ENCODE results near the gene TCOF1.

Gene TCOF1

GRCh38 chr5:150440948-150441812, 83.7 kb downstream of the TCOF1 start:
- DNase-seq (ENCODE audit: extremely low spot score) = no peak
- TF ChIP-seq, protein P1, sequence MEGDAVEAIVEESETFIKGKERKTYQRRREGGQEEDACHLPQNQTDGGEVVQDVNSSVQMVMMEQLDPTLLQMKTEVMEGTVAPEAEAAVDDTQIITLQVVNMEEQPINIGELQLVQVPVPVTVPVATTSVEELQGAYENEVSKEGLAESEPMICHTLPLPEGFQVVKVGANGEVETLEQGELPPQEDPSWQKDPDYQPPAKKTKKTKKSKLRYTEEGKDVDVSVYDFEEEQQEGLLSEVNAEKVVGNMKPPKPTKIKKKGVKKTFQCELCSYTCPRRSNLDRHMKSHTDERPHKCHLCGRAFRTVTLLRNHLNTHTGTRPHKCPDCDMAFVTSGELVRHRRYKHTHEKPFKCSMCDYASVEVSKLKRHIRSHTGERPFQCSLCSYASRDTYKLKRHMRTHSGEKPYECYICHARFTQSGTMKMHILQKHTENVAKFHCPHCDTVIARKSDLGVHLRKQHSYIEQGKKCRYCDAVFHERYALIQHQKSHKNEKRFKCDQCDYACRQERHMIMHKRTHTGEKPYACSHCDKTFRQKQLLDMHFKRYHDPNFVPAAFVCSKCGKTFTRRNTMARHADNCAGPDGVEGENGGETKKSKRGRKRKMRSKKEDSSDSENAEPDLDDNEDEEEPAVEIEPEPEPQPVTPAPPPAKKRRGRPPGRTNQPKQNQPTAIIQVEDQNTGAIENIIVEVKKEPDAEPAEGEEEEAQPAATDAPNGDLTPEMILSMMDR (IDR thresholded peaks at IDR 0.05; ENCODE audit: control extremely low read depth, extremely low read depth, low read depth, missing control alignments) = no peak
- ChIA-PET CTCF (interaction anchor here (1.6 to 16.0 kb wide), 3 partner anchors 9 to 40 kb away, joined by 6 to 222 read pairs (median 26); partner anchors contain the start of gene RPS14), POLR2A (interaction anchor here (0.9 kb wide), 1 partner anchor 30 kb away, joined by 3 read pairs; no protein-coding TSS in a partner anchor)

GRCh38 chr5:150441813-150442698, 84.6 kb downstream of the TCOF1 start:
- TF ChIP-seq, protein P1 (IDR thresholded peaks at IDR 0.05; ENCODE audit: control extremely low read depth, extremely low read depth, low read depth, missing control alignments) = no peak

DNA sequence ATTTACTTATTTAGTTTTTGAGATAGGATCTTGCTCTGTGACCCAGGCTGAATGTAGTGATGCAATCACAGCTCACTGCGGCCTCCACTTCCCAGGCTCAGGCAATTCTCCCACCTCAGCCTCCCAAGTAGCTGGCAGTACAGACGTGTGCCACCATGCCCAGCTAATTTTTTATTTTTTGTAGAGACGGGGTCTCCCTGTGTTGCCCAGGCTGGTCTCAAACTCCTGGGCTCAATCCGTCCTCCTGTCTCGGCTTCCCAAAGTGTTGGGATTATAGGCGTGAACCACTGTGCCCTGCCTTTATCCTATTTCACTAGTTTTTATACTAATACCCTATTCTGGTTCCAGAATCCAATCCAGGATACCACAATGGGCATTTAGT, 85.2 kb downstream of the TCOF1 start:
- POLR2A ChIA-PET = interaction anchor here (0.6 to 1.4 kb wide), 2 partner anchors 30 to 33 kb away, joined by 3 read pairs; partner anchors contain the start of gene CD74
- DNase-seq (ENCODE audit: extremely low spot score) = no peak
- TF ChIP-seq, protein P1 (IDR thresholded peaks at IDR 0.05; ENCODE audit: control extremely low read depth, extremely low read depth, low read depth, missing control alignments) = no peak
- CTCF ChIA-PET = interaction anchor here (1.6 to 16.0 kb wide), 2 partner anchors 16 to 42 kb away, joined by 6 to 222 read pairs; no protein-coding TSS in a partner anchor

More at GRCh38 chr5:150441813-150442698, 84.6 kb downstream of the TCOF1 start:
- ChIA-PET CTCF (interaction anchor here (1.6 to 16.0 kb wide), 3 partner anchors 8 to 41 kb away, joined by 6 to 222 read pairs (median 26); partner anchors contain the start of gene RPS14), POLR2A (interaction anchor here (0.6 to 1.4 kb wide), 2 partner anchors 29 to 33 kb away, joined by 3 read pairs; partner anchors contain the start of gene CD74)
- no peak for DNase-seq (ENCODE audit: extremely low spot score)

DNA sequence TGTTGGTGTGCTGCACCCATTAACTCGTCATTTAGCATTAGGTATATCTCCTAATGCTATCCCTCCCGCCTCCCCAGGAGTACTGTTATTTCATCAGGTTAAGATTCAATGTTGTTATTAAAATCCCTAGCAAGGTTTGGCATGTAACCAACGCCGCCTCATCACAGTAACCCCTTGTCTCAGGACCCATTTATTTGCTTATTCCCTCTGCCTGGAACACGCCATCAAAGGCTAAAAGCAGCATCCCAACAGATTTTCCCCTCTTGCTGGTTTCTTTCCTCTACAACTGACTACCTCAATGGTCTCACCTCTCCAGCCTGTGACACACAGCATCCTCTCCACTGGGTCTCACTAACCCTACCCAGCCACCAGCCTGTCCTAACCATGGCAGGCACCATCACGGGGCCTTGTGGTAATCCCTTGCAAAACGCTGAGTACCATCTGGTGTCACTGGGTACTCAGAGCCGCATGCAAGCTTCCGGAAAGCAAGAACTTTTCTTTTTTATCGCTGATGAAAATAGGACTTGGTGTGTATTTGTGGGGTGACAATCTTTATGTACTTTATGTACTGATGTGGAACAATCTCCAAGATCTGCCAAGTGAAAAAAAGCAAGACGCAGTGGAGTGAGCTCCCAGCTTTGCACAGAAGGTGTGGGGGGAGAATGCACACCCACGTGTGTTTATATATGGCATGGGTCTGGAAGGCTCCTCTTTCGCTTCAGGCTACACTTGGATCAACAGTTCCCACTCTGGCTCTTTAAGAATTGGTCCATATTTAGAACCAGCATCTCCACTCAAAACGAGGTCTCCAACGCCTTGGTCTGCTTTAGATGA, 86.0 kb downstream of the TCOF1 start:
- ChIA-PET POLR2A (interaction anchor here (1.4 kb wide), 1 partner anchor 31 kb away, joined by 3 read pairs; the partner anchor contains the start of gene CD74), CTCF (interaction anchor here (1.0 to 16.0 kb wide), 4 partner anchors 7 to 44 kb away, joined by 4 to 222 read pairs (median 6); no protein-coding TSS in a partner anchor)
- TF ChIP-seq, protein P1 (IDR thresholded peaks at IDR 0.05; ENCODE audit: control extremely low read depth, extremely low read depth, low read depth, missing control alignments) = no peak
- DNase-seq (ENCODE audit: extremely low spot score) = no peak

DNA sequence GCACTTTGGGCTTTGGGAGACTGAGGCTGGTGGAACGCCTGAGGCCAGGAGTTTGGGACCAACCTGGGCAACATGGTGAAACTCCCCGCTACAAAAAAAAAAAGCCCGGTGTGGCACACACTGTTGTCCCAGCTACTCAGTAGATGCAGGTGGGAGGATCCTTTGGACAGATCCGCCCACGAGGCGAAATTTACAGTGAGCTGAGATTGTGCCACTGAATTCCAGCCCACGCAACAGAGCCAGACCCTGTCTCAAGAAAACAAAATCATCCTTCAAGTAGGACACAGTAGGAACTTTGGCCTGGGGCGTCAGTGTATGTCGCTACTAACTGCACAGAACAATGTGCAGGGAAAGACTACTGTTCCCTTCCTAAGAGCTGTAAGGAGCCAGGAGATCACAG, 87.3 kb downstream of the TCOF1 start:
- POLR2A ChIA-PET = interaction anchor here (0.5 to 1.4 kb wide), 5 partner anchors 21 to 1290 kb away, joined by 3 to 8 read pairs (median 6); partner anchors contain the start of gene CD74

More for the DNA sequence above, 87.3 kb downstream of the TCOF1 start:
- CTCF ChIA-PET = interaction anchor here (1.0 to 1.5 kb wide), 5 partner anchors 9 to 46 kb away, joined by 3 to 7 read pairs (median 4); no protein-coding TSS in a partner anchor
- no peak for DNase-seq (ENCODE audit: extremely low spot score)
- TF ChIP-seq, protein P1 (IDR thresholded peaks at IDR 0.05; ENCODE audit: control extremely low read depth, extremely low read depth, low read depth, missing control alignments) = no peak

All from GM10248 (cell line).